ENCODE measurements around the gene TSHZ2. TPM values are rescaled to one million over a fixed set of nuclear protein-coding genes. Genes with fewer than 3 reads are reported as not detected.

The TSHZ2 gene
- total RNA-seq, 1 donor from 2014 or later: 51.9 TPM

DNA sequence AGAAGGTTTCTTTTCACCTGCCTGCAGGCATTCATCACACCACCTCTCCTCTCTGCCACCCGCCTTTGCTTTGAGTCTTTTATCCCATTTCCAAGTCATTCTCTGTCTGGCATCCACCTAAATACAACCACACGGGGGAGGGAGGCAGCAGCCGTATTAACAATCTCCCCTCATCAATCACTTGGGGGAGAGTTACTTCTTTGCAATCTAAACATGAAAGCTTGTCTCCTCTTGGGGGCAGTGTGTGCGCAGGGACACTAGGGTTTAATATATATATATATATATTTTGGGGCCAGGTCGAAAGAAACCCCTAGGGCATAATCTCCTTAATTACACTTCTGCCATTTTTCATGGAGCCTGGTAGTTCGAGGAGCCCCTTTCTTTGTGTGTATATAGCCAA lies 214.5 kb downstream of the TSHZ2 start:
- TF ChIP-seq CTCF (IDR thresholded peaks at IDR 0.05): no peak
- no peak overlapping the region for H3K4me3 ChIP-seq
- no peak for DNase-seq (ENCODE audit: low spot score in 2 of 2)
- H3K27me3 ChIP-seq: no peaks in the 10 kb centered on the region
- H3K27ac ChIP-seq: no peak overlapping the region
- no peaks in the 10 kb centered on the region for H3K9me3 ChIP-seq
- no peaks in the 10 kb centered on the region for H3K36me3 ChIP-seq
- intact Hi-C loops (cut with DNase I): no loop called here
- no peaks in the 10 kb centered on the region for H3K4me1 ChIP-seq

GRCh38 chr20:53187392-53188068 lies 215.4 kb downstream of the TSHZ2 start:
- intact Hi-C loops (cut with DNase I): no loop called here
- Histone ChIP-seq H3K4me3 (no peak overlapping the region), H3K9me3 (no peaks in the 10 kb centered on the region), H3K27me3 (no peaks in the 10 kb centered on the region), H3K4me1 (no peaks in the 10 kb centered on the region), H3K36me3 (no peaks in the 10 kb centered on the region), H3K27ac (no peak overlapping the region)
- TF ChIP-seq CTCF (IDR thresholded peaks at IDR 0.05): no peak
- DNase-seq (ENCODE audit: low spot score in 2 of 2): no peak

GRCh38 chr20:53190225-53190624 lies 218.1 kb downstream of the TSHZ2 start:
- Histone ChIP-seq H3K27me3 (no peaks in the 10 kb centered on the region), H3K4me3 (no peak overlapping the region), H3K4me1 (no peaks in the 10 kb centered on the region), H3K27ac (no peak overlapping the region), H3K9me3 (no peaks in the 10 kb centered on the region), H3K36me3 (no peaks in the 10 kb centered on the region)
- intact Hi-C loops (cut with DNase I): no loop called here
- DNase-seq (ENCODE audit: low spot score in 2 of 2): no peak
- TF ChIP-seq CTCF (IDR thresholded peaks at IDR 0.05): no peak

DNA sequence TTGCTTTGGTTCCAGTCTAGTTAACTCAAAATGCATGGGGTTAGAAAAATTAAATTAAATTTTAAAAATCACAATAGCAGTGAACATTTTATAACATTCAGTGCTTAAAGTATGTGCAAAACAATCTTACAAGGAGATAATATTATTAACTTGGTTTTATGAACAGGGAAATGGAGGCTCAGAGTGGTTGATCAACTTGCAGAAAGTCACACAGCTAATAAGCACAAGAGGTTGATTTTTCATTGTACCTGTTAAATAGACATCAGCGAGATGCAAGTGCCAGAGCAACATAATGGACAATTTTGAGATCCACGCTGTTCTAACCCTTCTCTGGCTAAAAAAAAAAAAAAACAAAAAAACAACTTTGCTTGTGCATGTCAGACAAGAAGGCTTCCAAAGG lies 219.8 kb downstream of the TSHZ2 start:
- no peak for TF ChIP-seq CTCF (IDR thresholded peaks at IDR 0.05)
- Histone ChIP-seq H3K36me3 (no peaks in the 10 kb centered on the region), H3K4me1 (no peaks in the 10 kb centered on the region), H3K27me3 (no peaks in the 10 kb centered on the region), H3K27ac (no peak overlapping the region), H3K4me3 (no peak overlapping the region), H3K9me3 (no peaks in the 10 kb centered on the region)
- DNase-seq (ENCODE audit: low spot score in 2 of 2): no peak
- intact Hi-C loops (cut with DNase I): no loop called here

DNA sequence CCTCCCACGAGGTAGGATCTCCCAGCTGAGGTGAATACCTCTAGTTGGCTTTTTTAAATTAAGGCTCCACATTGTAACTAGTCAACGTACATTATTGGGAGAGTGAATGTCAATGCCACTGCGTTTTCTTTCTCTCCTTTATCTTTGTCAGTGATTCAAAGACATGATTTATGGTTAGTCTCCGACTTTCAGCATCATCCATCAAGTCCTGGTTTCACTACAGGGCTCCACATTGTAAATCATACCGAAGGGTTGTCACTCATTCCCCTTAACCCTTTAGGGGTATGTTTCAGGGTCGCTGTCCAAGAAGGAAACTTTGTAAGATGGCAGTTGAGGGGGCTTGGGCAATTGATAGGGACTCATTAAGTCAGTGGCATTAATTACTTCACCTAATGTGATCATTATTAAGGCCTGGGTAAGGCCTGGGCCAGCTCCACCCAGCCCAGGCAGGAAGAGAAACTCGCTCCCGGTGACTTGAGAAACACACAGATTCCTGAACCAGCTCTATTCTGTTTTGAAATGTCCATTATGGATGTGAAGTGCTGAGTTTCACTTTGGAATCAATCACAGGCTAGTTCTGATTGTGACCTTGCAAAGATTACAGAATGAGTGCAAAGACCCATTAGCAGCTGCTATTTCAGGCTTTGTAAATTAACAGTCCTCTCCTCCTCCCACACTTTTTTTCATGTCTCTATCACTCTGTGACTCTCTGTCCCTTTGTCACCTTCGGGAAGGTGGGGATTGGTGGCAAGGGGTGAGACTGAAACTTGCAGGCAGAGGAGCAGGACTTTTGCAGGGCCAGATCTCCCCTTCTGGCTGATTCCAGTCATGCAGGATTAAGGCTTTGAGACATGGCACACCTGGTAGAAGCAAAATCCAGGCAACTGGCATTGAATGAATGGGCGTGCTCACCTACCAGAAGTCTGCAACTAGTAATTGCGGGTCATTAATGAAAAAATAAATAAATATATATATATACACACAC lies 222.4 kb downstream of the TSHZ2 start:
- DNase-seq (ENCODE audit: low spot score in 2 of 2): no peak
- no peak for TF ChIP-seq CTCF (IDR thresholded peaks at IDR 0.05)
- H3K36me3 ChIP-seq: no peaks in the 10 kb centered on the region
- H3K27me3 ChIP-seq: no peaks in the 10 kb centered on the region
- H3K27ac ChIP-seq: no peak overlapping the region
- no peaks in the 10 kb centered on the region for H3K9me3 ChIP-seq
- H3K4me1 ChIP-seq: no peaks in the 10 kb centered on the region
- intact Hi-C loops (cut with DNase I): no loop called here
- no peak overlapping the region for H3K4me3 ChIP-seq

Measured in ascending aorta (tissue), 2 donors.